Coronary artery (tissue), 2 donors: Measurements from ENCODE around the gene COL27A1.

ENCODE experiments used
- DNase-seq: peaks from one replicate; pipeline ENCODE4 v3.0.0-alpha.2; 2017; ENCODE audit warnings: low spot score
- H3K27ac ChIP-seq, 2 donors: fragments of 200-600 bp; sonication (generic); one replicate each; pipeline ENCODE4 v1.5.1; 2016 to 2019
- H3K4me3 ChIP-seq: fragments of 200-600 bp; sonication (generic); 2 replicates; pipeline ENCODE4 v1.5.1; 2016; ENCODE audit warnings: mild to moderate bottlenecking, moderate library complexity
- TF ChIP-seq, protein P1 (sequence below): fragments of 200-600 bp; sonication (generic); IDR thresholded peaks from one replicate; pipeline ENCODE4 v1.5.1; 2019; ENCODE audit warnings: antibody characterized with exemption

COL27A1 gene

GRCh38 chr9:114303977-114304376 is 148.6 kb downstream of the COL27A1 start:
- TF ChIP-seq, protein P1, sequence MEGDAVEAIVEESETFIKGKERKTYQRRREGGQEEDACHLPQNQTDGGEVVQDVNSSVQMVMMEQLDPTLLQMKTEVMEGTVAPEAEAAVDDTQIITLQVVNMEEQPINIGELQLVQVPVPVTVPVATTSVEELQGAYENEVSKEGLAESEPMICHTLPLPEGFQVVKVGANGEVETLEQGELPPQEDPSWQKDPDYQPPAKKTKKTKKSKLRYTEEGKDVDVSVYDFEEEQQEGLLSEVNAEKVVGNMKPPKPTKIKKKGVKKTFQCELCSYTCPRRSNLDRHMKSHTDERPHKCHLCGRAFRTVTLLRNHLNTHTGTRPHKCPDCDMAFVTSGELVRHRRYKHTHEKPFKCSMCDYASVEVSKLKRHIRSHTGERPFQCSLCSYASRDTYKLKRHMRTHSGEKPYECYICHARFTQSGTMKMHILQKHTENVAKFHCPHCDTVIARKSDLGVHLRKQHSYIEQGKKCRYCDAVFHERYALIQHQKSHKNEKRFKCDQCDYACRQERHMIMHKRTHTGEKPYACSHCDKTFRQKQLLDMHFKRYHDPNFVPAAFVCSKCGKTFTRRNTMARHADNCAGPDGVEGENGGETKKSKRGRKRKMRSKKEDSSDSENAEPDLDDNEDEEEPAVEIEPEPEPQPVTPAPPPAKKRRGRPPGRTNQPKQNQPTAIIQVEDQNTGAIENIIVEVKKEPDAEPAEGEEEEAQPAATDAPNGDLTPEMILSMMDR: no peak
- no peak overlapping the region for H3K27ac ChIP-seq
- no peak overlapping the region for H3K4me3 ChIP-seq
- peak; percentile 62 for DNase-seq

DNA sequence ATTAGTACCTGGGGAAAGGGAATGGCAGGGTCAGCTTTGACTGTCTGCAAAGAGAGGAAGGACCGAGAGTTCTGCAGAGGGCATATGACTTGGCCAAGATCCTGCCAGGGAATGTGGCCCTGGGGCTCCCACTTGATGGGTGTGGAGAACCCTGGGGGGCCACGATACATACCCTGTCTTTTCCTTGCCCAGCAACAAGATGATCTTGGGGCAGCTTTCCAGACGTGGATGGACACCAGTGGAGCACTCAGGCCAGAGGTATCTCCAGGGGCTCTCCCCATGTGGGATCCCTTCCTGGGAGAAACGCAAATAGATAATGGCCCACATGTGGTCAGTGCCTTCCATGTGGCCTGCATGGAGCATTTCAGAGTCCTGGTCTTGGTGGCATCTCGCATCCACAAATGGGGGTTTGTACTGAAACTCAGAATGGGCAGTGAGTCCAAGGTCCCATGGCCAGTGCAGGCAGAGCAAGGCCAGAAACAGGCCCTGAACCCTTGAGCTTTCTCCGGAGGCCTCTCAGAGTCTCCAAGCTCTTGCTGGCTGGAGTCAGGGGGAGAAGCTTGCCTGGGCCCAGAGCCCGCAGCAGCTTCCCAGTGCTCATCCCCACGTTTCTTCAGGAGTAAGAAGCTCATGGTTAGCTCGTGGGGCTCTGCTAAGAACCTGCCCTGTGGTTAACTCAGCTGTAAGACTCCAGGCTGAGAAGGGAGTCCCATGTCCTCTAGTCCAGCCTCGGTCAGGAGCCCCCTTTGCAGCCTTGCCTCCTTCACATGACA is 149.3 kb downstream of the COL27A1 start:
- Histone ChIP-seq H3K4me3 (no peak overlapping the region), H3K27ac (no peak overlapping the region)
- DNase-seq: peak; percentile 46
- TF ChIP-seq, protein P1: no peak

DNA sequence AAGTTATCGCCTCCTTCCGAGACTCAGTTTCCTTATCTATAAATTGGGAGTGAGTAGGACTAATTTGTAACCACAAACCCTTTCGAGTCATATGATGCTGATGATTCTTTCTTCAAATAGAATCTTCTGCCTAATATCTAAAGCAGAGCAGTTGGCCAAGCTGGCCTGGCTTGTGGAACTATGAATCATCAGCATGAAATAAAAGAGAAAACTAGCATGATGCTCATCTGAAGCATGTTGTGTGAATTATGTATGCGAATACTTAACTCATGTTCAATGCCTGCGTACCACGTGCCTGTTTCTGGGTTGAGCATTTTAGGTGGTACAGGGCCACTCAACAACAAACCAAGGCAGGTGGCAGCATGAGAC is 152.5 kb downstream of the COL27A1 start:
- Histone ChIP-seq H3K27ac (no peak overlapping the region), H3K4me3 (no peak overlapping the region)
- no peak for DNase-seq
- TF ChIP-seq, protein P1: no peak

DNA sequence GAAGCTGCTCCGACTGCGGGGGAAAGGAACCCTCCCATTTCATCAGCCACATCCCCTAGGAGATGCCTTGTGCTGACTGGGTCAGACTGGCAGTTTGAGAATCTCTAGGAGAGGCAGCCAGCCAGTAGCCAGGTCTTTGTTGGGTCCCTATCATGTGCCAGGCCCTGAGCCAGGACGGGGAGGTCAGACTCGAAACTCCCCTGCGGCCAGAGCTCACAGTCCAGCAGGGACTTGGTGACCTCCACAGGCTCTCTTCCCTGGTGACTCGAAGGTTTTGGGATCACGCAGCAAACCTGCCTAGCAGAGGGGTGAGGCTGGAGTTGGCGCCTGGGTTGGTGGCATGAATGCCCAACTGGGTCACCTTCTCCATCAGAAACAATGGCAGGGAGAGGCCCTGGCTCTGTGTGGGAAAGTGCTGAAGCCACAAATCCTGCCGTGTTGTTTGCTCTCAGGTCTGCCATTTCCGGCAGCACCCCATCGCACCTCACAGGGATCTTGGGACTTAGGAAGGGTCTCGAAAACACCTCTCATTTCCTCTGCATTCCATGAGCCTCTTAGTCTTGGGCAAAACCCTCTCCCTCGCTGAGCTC is 153.1 kb downstream of the COL27A1 start:
- Histone ChIP-seq H3K27ac (no peak overlapping the region), H3K4me3 (no peak overlapping the region)
- TF ChIP-seq, protein P1: no peak
- peak; percentile 57 for DNase-seq

DNA sequence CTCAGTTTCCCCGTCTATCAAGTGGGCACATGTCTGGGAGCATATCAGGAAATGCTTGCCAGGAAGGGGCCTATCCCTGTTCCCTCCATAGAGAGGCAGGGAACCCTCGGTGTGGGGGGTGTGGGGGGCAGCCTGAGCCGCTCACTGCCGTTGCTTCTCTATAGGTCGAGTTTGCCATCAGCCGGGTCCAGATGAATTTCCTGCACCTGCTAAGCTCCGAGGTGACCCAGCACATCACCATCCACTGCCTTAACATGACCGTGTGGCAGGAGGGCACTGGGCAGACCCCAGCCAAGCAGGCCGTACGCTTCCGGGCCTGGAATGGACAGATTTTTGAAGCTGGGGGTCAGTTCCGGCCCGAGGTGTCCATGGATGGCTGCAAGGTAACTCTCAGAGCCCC is 153.8 kb downstream of the COL27A1 start:
- Histone ChIP-seq H3K4me3 (no peak overlapping the region), H3K27ac (no peak overlapping the region)
- TF ChIP-seq, protein P1: no peak
- DNase-seq: peak; percentile 64

- Histone ChIP-seq H3K27ac (no peak overlapping the region), H3K4me3 (no peak overlapping the region)
- DNase-seq: peak; percentile 46
- TF ChIP-seq, protein P1: no peak
Observed at GRCh38 chr9:114310471-114311450, 155.4 kb downstream of the COL27A1 start.
